CD4-positive, alpha-beta T cell treated with Interleukin-6 at 100 ng/mL for 8 hours (primary cell): Measurements from ENCODE around the gene ASIC1.

Experiments
- DNase-seq: peaks from one replicate; pipeline ENCODE4 v3.0.0-alpha.2; 2020; ENCODE audit warnings: mixed read lengths, low spot score

The ASIC1 gene

GRCh38 chr12:50107416-50108268 lies 50.2 kb downstream of the ASIC1 start:
- no peak for DNase-seq

DNA sequence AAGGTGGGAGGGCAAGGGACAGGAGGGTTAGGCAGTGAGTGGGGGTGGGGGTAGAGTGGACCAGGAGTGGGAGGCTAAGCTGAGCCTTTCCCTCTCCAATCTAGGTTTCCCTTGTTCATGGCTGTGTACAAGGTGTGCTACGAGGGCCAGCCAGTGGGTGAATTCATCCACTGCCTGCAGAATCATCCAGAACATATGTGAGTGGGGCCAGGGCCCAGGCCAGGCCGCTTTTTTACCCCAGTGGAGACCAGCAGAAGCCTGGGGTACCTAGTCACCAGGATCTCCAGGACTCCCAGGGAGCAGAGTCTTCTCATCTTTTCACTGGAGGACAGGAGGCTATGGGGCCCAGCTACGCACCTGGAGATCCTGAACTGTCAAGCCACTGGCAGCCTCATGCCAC lies 51.9 kb downstream of the ASIC1 start:
- DNase-seq = no peak

DNA sequence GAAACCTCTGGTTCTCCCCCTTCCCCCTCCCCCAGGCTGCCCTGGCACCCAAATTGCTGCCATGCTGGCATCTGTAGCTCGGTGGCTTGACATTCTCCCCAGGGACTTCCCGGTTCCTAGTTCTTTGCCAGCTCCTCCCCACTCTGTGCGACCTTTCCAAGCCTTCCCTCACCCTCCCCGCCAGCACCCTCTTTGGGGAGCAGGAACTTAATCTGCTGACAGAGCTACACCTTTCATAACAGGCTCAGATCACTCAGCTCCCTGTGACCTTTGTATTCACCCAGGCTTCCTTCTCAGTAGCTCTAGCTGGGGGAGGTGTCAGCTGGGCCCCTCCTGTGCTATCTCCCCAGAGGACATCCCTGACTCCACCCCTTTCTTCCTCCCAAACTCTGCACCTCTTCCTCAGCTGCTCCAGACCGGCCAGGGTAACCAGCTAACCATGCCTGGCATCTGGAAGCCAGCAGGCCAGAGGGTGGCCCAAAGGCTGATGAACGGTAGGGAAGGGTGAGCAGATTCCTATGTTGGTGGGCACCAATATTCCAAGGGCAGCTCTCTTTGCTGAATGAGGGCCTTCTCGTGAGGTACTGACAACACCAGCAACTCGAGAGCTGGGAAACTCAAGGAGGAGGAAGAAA lies 52.8 kb downstream of the ASIC1 start:
- no peak for DNase-seq

DNA sequence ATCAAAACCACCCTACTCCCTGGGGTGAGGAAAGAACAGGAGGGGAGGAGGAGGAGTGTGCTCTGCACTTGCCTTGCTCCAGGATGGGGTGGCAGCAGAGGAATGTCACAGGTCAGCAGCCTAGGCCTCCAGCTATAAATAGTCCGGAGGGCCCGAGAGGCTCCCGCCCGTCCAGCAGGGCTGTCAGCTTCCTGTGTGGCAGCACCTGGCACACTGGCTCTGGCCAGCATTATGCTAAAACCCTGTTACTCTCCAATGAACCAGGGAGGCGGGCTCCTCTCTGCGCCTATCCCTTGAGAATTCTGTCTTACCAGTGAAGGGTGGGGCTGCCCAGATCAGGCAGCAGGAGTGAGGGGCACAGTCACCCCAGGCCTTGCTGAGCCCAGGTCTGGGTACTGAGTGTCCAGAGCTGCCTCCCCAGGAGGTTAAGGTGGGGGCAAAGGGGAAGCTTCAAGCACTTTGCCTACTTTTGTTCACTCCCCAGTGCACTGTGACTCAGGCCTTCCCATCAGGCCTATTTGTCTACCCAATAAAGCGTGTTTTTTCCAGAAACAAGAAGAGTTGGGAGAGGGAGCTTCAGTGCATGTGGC lies 53.5 kb downstream of the ASIC1 start:
- no peak for DNase-seq

- DNase-seq = no peak
These were observed 53.9 kb downstream of the ASIC1 start for GRCh38 chr12:50111395-50111692.

DNA sequence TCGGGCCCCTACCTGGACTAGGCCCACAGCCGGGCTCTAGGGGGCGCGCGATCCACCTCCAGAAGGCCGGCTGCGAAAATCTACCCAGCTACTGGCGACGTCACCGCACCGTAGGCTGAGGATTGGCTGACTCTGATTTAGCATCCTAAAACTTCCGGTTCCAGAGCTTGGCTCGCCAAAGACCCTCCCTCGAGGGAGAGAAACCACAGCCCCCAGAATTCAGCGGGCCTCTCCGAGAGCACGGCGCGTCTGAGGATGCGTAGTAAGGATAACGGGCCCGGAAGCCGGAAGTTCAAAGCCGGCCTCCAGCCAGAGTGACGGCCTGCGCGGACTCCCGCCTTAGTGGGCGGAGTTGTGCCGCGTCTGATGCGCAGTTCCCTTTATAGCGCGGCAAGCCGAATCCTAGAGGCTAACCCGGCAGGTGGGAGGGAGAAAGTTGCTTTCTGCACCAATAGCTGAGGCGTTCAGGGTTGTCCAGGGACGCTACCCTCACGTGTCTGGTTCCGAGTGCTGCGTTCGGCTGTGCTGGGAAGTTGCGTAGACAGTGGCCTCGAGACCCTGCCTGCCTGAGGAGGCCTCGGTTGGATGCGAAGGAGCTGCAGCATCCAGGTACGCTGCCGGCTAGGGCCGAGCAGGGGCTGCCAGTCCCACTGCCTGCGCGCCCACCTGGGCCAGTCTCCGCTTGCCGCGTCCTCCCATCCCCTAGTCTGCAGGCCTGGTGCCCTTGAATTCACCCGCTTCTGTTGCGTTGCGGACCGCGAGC lies 54.5 kb downstream of the ASIC1 start, which contains the start of gene COX14:
COX14 (plus strand) TSS at position 544 of the 763 bp plus-strand sequence. CDS start 7,808 bp downstream, outside the sequence.
- peak; percentile 99 for DNase-seq

DNA sequence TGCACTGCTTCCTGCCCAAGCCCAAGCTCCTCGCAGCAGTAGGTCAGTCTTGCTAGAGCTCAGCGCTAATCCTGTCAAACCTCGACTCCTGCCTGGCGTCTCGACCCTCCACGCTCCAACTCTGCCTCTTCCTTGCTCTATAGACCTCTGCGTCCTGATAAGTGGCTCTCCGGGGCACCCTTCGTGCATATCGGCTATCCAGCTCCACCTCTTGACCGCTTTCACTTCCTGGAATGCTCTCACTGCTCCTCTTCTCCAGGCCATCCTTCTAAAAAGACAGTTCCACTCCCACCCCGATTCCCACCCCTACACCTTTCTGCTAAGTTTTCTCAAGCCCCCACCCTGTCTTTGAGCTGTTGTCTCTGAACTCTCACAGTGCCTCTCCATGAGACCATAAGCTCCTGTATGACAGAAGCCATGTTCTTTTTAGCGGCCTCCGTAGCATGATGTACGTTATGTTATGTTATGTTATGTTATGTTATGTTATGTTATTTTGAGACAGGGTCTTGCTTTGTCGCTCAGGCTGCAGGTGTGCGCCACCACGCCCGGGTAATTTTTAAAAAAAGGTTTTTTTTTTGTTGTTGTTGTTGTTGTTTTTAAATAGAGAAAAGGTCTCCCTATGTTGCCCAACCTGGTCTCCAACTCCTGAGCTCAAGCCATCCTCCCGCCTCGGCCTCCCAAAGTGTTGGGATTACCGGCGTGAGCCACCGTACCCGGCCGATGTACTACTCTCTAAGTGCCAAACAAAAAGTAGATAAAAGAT lies 55.2 kb downstream of the ASIC1 start:
- DNase-seq = no peak

- no peak for DNase-seq
These were observed 59.7 kb downstream of the ASIC1 start for GRCh38 chr12:50117057-50117622.

DNA sequence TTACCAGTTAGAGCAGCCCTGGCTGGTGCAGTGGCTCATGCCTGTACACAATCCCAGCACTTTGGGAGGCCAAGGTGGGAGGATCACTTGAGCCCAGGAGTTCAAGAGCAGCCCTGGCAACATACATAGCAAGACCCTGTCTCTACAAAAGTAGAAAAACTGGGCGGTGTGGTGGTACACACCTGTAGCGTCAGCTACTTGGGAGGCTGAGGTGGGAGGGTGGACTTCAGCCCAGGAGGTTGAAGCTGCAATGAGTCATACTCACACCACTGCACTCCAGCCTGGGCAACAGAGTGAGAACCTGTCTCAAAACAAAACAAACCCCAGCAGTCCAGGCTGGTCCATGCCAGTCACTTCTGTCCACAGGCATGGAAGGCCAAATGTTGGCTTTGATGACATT lies 62.0 kb downstream of the ASIC1 start:
- no peak for DNase-seq

- no peak for DNase-seq
These were observed 63.1 kb downstream of the ASIC1 start for GRCh38 chr12:50120521-50120920.

GRCh38 chr12:50120953-50121352 lies 63.6 kb downstream of the ASIC1 start:
- DNase-seq = no peak

- no peak for DNase-seq
These were observed 64.2 kb downstream of the ASIC1 start for GRCh38 chr12:50121641-50122040.

- DNase-seq = no peak
These were observed 65.8 kb downstream of the ASIC1 start for GRCh38 chr12:50123203-50123602.

- no peak for DNase-seq
These were observed 70.2 kb downstream of the ASIC1 start for GRCh38 chr12:50127546-50127945.

DNA sequence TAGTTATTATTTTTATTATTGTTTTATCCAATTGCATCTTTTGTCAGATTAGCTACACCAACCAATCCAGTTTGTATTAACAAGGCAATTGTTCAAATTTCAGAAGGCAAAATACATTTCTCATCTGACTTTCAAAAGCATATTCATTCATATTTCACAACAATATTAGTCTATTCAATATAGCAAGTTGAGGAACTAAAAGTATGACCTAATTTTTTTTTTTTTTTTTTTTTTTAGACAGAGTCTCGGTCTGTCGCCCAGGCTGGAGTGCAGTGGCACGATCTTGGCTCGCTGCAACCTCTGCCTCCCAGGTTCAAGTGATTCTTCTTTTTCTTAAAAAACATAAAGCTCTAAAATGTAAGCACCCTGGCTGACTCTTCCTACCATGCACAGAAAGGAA lies 71.9 kb downstream of the ASIC1 start:
- DNase-seq = no peak

GRCh38 chr12:50132505-50133135 lies 75.2 kb downstream of the ASIC1 start:
- peak; percentile 37 for DNase-seq
